ENCODE results near the gene ATRN. TPM values are rescaled to one million over a fixed set of nuclear protein-coding genes. Genes with fewer than 3 reads are reported as not detected.

ATRN gene
- total and polyA plus RNA-seq, 2 of the 8 experiments (the other 6 are each of a cell fraction or from before 2014, with no cell fraction given), result 12.0 to 17.4 TPM

DNA sequence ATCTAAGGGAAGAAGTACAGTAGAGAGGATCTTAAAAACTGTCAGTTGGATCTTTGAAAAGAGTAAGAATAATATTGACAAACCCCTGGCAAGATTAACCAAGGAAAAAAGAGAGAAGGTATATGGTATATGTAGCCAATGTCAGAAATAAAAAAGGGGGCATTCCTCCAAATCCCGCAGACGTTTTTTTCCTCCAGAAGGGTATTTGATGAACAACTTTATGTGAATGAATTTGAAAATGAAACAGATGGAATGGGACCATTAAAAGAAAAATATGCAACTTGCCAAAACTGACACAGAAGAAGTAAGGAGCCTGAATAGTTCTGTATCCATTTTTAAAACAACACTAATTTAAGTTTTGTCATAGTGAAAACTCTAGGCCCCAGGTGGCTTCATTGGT lies 156.7 kb downstream of the ATRN start:
- ChIA-PET CTCF (ENCODE audit: partially characterized antibody) (interaction anchor here (0.9 kb wide), 1 partner anchor 64 kb away, joined by 3 read pairs; no protein-coding TSS in a partner anchor), POLR2A (ENCODE audit: partially characterized antibody) (no interaction called here)
- FAIRE-seq (no peak), DNase-seq (ENCODE audit: low read depth in 1 of 2, low spot score in 2 of 2) (no peak)
- WGBS, 2 experiments (ENCODE audit: extremely low coverage in 1 of 2, insufficient coverage in 1 of 2, insufficient read length in 1 of 2, insufficient replicate concordance in 2 of 2, low coverage in 1 of 2, low lambda C conversion rate in 2 of 2, missing lambda C conversion rate in 1 of 2), result 96% methylated on average over 2 of the region's 2 CpGs; no CpG with 5 or more reads in 1 of the 2 experiments
- Histone ChIP-seq H4K5ac (ENCODE audit: insufficient read length, low read depth, low read length) (no peak overlapping the region), H3K4ac (replicated peaks; ENCODE audit: insufficient read length, low read depth, low read length) (no peak overlapping the region), H3K27me3 (replicated peaks in 1 of 4; ENCODE audit: control insufficient read depth in 3 of 4, extremely low read depth in 1 of 4, insufficient read depth in 3 of 4, low read length in 3 of 4) (no peaks in the 10 kb centered on the region), H3K4me1 (replicated peaks in 1 of 4; ENCODE audit: control insufficient read depth in 3 of 4, insufficient read depth in 4 of 4, low read length in 3 of 4) (peaks cover 0 to 6% (median 0%) of the 10 kb centered on the region in 4 experiments; a peak in 2 of 7 replicates), H3K14ac (ENCODE audit: insufficient read length) (no peak overlapping the region), H4K8ac (ENCODE audit: extremely low read depth, insufficient read depth, low read length) (no peak overlapping the region), H2AFZ (ENCODE audit: low read length) (no peak overlapping the region), H4K91ac (replicated peaks; ENCODE audit: insufficient read length, low read length) (no peak overlapping the region), H3K27ac (ENCODE audit: low read depth, low read length) (no peak overlapping the region), H3K36me3 (ENCODE audit: control insufficient read depth in 2 of 4, insufficient read depth in 4 of 4, low read length in 3 of 4) (no peaks in the 10 kb centered on the region), H2BK120ac (replicated peaks; ENCODE audit: low read depth, low read length) (no peak overlapping the region), H3K18ac (ENCODE audit: extremely low read depth, low read length) (no peak overlapping the region), H3K9ac (replicated peaks in 1 of 4; ENCODE audit: extremely low read depth in 1 of 4, low read depth in 3 of 4, low read length in 3 of 4) (no peak overlapping the region), H3K79me1 (ENCODE audit: low read depth, low read length) (no peaks in the 10 kb centered on the region), H3K23ac (ENCODE audit: insufficient read length) (no peak overlapping the region), H2BK20ac (ENCODE audit: low read length) (no peak overlapping the region), H2AK5ac (ENCODE audit: low read depth, low read length) (no peak overlapping the region), H2BK5ac (ENCODE audit: low read depth, low read length) (no peak overlapping the region), H3K9me3 (ENCODE audit: insufficient read depth in 2 of 2, low read depth in 1 of 2, low read length in 1 of 2) (no peaks in the 10 kb centered on the region), H2BK12ac (ENCODE audit: low read depth, low read length) (no peak overlapping the region), H3K23me2 (ENCODE audit: low read depth, low read length) (no peaks in the 10 kb centered on the region), H3K56ac (replicated peaks; ENCODE audit: insufficient read length, low read depth, low read length) (no peak overlapping the region), H4K20me1 (replicated peaks in 1 of 2; ENCODE audit: control insufficient read depth in 1 of 2, insufficient read depth in 2 of 2, low read length in 2 of 2) (no peaks in the 10 kb centered on the region), H3K4me2 (ENCODE audit: insufficient read depth in 1 of 2, low read depth in 2 of 2, low read length in 2 of 2) (no peak overlapping the region), H3K79me2 (ENCODE audit: control insufficient read depth in 1 of 2, insufficient read depth in 2 of 2, low read length in 2 of 2) (no peaks in the 10 kb centered on the region), H2BK15ac (ENCODE audit: low read length) (no peak overlapping the region), H3K4me3 (ENCODE audit: extremely low read depth in 1 of 4, insufficient read depth in 2 of 4, low read depth in 3 of 4, low read length in 4 of 4) (no peak overlapping the region)
- TF ChIP-seq GABPA (IDR thresholded peaks at IDR 0.05; ENCODE audit: borderline replicate concordance, insufficient read depth, low read length), result no peak

Data from H1 (cell line).